Ishikawa (cell line): ENCODE results near the gene TST.

Source experiments
- CEBPB ChIP-seq: IDR thresholded peaks from 2 replicates; pipeline ENCODE4 v1.6.1; 2012
- CREB1 ChIP-seq: IDR thresholded peaks from 2 replicates; pipeline ENCODE4 v1.6.1; 2012; ENCODE audit warnings: low read depth
- EGR1 ChIP-seq: IDR thresholded peaks from 2 replicates; pipeline ENCODE4 v1.6.1; 2012
- EP300 ChIP-seq: IDR thresholded peaks from 2 replicates; pipeline ENCODE4 v1.6.1; 2012; ENCODE audit warnings: borderline replicate concordance
- FOXM1 ChIP-seq: IDR thresholded peaks from 2 replicates; pipeline ENCODE4 v1.6.1; 2012; ENCODE audit warnings: low read depth, borderline replicate concordance
- NFIC ChIP-seq: IDR thresholded peaks from 2 replicates; pipeline ENCODE4 v1.6.1; 2012
- RAD21 ChIP-seq: IDR thresholded peaks from 2 replicates; pipeline ENCODE4 v1.6.1; 2012; ENCODE audit warnings: low read depth
- TAF1 ChIP-seq: IDR thresholded peaks from 2 replicates; pipeline ENCODE4 v1.6.1; 2012; ENCODE audit warnings: low read depth, mild to moderate bottlenecking
- TCF12 ChIP-seq: IDR thresholded peaks from 2 replicates; pipeline ENCODE4 v1.6.1; 2012; ENCODE audit warnings: low read depth
- TEAD4 ChIP-seq: IDR thresholded peaks from 2 replicates; pipeline ENCODE4 v1.6.1; 2012
- YY1 ChIP-seq: IDR thresholded peaks from 2 replicates; pipeline ENCODE4 v1.6.1; 2012; ENCODE audit warnings: low read depth
- ZBTB7A ChIP-seq: IDR thresholded peaks from 2 replicates; pipeline ENCODE4 v1.6.1; 2012; ENCODE audit warnings: low read depth
- TF ChIP-seq, protein P1 (sequence below): IDR thresholded peaks from 2 replicates; pipeline ENCODE4 v1.6.1; 2012; ENCODE audit warnings: low read depth, mild to moderate bottlenecking
- TF ChIP-seq, protein P2 (sequence below): IDR thresholded peaks from 2 replicates; pipeline ENCODE4 v1.6.1; 2012
- TF ChIP-seq, protein P3 (sequence below): IDR thresholded peaks from 2 replicates; pipeline ENCODE4 v1.6.1; 2012

Gene TST

GRCh38 chr22:37015587-37015878, 3.7 kb downstream of the TST start:
- TF ChIP-seq, protein P1, sequence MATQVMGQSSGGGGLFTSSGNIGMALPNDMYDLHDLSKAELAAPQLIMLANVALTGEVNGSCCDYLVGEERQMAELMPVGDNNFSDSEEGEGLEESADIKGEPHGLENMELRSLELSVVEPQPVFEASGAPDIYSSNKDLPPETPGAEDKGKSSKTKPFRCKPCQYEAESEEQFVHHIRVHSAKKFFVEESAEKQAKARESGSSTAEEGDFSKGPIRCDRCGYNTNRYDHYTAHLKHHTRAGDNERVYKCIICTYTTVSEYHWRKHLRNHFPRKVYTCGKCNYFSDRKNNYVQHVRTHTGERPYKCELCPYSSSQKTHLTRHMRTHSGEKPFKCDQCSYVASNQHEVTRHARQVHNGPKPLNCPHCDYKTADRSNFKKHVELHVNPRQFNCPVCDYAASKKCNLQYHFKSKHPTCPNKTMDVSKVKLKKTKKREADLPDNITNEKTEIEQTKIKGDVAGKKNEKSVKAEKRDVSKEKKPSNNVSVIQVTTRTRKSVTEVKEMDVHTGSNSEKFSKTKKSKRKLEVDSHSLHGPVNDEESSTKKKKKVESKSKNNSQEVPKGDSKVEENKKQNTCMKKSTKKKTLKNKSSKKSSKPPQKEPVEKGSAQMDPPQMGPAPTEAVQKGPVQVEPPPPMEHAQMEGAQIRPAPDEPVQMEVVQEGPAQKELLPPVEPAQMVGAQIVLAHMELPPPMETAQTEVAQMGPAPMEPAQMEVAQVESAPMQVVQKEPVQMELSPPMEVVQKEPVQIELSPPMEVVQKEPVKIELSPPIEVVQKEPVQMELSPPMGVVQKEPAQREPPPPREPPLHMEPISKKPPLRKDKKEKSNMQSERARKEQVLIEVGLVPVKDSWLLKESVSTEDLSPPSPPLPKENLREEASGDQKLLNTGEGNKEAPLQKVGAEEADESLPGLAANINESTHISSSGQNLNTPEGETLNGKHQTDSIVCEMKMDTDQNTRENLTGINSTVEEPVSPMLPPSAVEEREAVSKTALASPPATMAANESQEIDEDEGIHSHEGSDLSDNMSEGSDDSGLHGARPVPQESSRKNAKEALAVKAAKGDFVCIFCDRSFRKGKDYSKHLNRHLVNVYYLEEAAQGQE, result no peak
- TF ChIP-seq EGR1 (no peak), TCF12 (no peak), FOXM1 (no peak), TAF1 (no peak), NFIC (no peak), CEBPB (no peak), EP300 (no peak), YY1 (no peak), ZBTB7A (no peak), CREB1 (no peak)
- TF ChIP-seq, protein P2, sequence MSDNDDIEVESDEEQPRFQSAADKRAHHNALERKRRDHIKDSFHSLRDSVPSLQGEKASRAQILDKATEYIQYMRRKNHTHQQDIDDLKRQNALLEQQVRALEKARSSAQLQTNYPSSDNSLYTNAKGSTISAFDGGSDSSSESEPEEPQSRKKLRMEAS, result no peak
- TF ChIP-seq, protein P3, sequence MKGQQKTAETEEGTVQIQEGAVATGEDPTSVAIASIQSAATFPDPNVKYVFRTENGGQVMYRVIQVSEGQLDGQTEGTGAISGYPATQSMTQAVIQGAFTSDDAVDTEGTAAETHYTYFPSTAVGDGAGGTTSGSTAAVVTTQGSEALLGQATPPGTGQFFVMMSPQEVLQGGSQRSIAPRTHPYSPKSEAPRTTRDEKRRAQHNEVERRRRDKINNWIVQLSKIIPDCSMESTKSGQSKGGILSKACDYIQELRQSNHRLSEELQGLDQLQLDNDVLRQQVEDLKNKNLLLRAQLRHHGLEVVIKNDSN, result no peak

GRCh38 chr22:37014835-37015586, 4.2 kb downstream of the TST start:
- TF ChIP-seq RAD21, result no peak
- TF ChIP-seq, protein P3, result no peak
- TF ChIP-seq, protein P2, result no peak

DNA sequence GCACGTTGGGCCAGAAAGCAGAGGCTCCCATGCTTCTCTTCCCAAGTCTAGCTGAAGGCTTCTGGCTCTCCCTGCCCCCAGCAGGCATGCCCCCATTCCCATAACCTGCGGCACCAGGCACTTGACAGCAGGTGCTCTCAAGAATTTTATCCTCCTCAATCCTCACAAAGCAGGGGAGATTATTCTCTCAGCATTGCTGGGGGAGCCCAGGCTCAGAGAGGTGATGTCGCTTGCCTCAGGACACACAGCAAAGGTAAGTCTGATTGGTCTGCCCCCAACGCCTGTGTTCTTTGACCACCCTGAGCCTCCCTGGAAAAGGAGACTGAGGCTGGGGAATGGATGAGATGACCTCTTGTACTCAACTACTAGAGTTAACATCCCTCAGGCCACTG, 4.8 kb downstream of the TST start:
- no peak for TF ChIP-seq CREB1
- no peak for TF ChIP-seq FOXM1
- no peak for TF ChIP-seq CEBPB
- TF ChIP-seq TAF1, result no peak
- no peak for TF ChIP-seq YY1
- TF ChIP-seq NFIC, result no peak

- TF ChIP-seq TCF12 (no peak), ZBTB7A (no peak), CEBPB (no peak), YY1 (no peak), RAD21 (no peak), CREB1 (no peak), NFIC (no peak), EGR1 (no peak), TEAD4 (no peak), TAF1 (no peak), FOXM1 (no peak), EP300 (no peak)
- TF ChIP-seq, protein P3, result no peak
- TF ChIP-seq, protein P2, result no peak
- TF ChIP-seq, protein P1, result no peak
Measured at GRCh38 chr22:37012956-37013355, 6.3 kb downstream of the TST start.

DNA sequence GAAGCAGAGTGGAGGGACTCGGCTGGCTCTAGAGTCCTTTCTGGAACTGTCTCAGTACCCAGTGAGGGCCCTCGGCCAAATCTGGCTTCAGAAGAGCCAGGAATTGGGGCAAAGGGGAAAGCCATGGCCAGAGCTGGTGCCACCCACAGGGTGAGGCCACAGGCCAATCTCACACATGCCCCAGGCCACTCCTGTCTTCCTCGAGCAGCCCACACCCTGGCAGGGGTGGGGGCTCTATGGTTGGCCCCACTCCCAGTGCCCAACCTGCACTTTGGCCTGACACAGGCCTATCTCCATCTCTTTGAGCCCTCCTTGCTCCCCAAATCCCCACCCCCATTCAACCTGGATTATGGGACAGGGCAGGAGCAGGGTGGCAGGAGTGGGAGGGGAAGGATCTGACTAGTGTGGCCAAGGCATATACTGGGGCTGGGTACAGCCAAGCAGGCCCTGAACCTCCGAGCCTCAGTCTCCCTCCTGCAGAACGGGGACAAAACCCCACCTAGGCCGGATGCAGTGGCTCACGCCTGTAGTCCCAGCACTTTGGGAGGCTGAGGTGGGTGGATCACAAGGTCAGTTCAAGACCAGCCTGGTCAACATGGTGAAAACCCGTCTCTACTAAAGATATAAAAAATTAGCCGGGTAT, 6.9 kb downstream of the TST start:
- TF ChIP-seq, protein P2, result no peak
- no peak for TF ChIP-seq CEBPB
